ENCODE measurements around the gene LONRF2.

LONRF2 gene

DNA sequence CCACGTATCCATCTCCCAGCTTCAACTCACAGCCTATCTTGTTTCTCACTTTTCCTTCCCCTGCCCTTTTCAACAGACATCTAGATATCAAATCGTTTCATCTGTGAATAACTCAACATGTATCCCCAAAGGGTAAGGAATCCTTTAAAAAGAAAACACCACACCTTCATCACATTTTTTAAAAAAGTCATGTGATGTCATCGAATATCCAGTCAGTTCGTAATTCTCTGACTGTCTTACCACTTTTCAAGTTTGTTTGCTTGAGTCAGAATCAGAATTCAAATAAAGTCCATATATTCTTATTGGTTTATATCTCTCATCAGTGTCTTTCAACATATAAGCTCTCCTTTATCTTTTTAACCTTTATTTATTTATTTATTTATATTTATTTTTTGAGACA lies 5.4 kb upstream of the LONRF2 start:
- TF ChIP-seq, protein P1, sequence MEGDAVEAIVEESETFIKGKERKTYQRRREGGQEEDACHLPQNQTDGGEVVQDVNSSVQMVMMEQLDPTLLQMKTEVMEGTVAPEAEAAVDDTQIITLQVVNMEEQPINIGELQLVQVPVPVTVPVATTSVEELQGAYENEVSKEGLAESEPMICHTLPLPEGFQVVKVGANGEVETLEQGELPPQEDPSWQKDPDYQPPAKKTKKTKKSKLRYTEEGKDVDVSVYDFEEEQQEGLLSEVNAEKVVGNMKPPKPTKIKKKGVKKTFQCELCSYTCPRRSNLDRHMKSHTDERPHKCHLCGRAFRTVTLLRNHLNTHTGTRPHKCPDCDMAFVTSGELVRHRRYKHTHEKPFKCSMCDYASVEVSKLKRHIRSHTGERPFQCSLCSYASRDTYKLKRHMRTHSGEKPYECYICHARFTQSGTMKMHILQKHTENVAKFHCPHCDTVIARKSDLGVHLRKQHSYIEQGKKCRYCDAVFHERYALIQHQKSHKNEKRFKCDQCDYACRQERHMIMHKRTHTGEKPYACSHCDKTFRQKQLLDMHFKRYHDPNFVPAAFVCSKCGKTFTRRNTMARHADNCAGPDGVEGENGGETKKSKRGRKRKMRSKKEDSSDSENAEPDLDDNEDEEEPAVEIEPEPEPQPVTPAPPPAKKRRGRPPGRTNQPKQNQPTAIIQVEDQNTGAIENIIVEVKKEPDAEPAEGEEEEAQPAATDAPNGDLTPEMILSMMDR (IDR thresholded peaks at IDR 0.05; ENCODE audit: insufficient read depth, low read length, poor library complexity, severe bottlenecking): no peak
- no peaks in the 10 kb centered on the region for H3K36me3 ChIP-seq (ENCODE audit: control insufficient read depth, insufficient read depth, low read length)
- H3K4me3 ChIP-seq (replicated peaks; ENCODE audit: low read depth, low read length): no peak overlapping the region
- no peaks in the 10 kb centered on the region for H3K27me3 ChIP-seq (replicated peaks; ENCODE audit: control insufficient read depth, insufficient read depth, low read length)
- no peak for DNase-seq (ENCODE audit: extremely low read depth, insufficient read length)

DNA sequence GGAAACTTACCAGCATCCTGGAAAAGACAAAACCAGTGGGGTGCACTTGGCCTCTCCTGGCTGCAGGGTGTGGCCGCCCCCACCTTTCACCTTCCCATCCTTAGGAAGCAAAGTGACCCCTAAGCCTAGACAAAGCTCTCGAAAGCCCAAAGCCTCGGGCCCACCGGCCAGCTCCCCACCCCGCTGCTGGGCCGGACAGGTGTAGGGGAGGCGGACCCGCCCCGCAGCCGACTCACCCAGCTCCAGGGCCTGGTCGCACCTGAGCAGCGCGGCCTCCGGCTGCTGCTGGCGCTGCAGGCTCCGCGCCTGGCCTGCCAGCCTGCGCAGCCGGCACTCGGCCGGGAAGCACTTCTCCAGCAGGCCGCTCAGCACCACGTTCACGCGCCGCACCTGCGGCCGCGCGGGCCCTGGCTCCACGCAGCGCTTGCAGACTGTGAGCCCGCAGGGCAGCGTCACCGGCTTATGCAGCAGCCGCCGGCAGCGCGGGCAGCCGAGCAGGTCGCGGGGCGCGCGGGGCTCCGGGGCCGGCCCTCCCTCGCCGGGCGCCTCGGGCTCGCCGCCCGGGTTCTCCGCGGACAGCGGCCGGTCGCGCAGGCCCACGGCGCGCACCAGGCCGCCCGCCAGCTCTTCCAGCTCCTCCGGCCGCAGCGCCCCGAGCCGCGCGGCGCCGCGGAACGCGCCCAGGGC lies 979 bp downstream of the LONRF2 start:
- TF ChIP-seq, protein P1 (IDR thresholded peaks at IDR 0.05; ENCODE audit: insufficient read depth, low read length, poor library complexity, severe bottlenecking): no peak
- peak; percentile 10 for DNase-seq (ENCODE audit: extremely low read depth, insufficient read length)
- Histone ChIP-seq H3K4me3 (replicated peaks; ENCODE audit: low read depth, low read length) (no peak overlapping the region), H3K27me3 (replicated peaks; ENCODE audit: control insufficient read depth, insufficient read depth, low read length) (peaks cover 1% of the 10 kb centered on the region; the same call in 1 of the 2 replicates), H3K36me3 (ENCODE audit: control insufficient read depth, insufficient read depth, low read length) (no peaks in the 10 kb centered on the region)

DNA sequence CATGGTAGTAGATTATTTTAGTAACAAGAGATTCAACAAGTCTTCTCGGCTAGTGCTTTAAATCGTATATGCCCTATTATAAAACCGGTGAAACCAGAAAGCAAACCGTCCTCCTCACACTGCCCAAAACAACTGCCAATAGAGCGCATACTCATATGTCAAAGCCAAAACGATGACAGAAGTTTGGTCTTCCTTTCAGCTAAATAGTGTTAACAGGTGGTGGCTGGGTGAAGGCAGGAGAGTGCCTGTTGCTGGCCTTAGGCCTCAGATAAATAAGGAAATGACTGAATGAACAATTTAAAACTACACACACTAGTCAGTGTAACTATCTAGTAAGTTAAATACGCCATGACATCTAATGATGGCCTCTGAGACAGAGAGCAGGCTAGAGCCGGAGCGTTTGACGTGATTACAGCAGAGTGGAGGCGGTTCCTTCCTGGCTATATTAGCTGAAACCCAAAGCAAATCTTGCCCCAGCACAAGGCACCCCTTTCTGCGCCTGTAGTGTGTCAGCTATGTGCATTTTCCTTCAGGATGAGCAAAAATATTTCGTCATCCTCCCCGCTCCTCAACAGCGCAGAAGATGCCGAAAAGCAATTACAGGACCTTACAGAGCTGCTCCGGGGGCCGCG lies 1.6 kb downstream of the LONRF2 start:
- Histone ChIP-seq H3K36me3 (ENCODE audit: control insufficient read depth, insufficient read depth, low read length) (no peaks in the 10 kb centered on the region), H3K27me3 (replicated peaks; ENCODE audit: control insufficient read depth, insufficient read depth, low read length) (peaks cover 1% of the 10 kb centered on the region; the same call in 1 of the 2 replicates), H3K4me3 (replicated peaks; ENCODE audit: low read depth, low read length) (no peak overlapping the region)
- DNase-seq (ENCODE audit: extremely low read depth, insufficient read length): no peak
- TF ChIP-seq, protein P1 (IDR thresholded peaks at IDR 0.05; ENCODE audit: insufficient read depth, low read length, poor library complexity, severe bottlenecking): no peak

DNA sequence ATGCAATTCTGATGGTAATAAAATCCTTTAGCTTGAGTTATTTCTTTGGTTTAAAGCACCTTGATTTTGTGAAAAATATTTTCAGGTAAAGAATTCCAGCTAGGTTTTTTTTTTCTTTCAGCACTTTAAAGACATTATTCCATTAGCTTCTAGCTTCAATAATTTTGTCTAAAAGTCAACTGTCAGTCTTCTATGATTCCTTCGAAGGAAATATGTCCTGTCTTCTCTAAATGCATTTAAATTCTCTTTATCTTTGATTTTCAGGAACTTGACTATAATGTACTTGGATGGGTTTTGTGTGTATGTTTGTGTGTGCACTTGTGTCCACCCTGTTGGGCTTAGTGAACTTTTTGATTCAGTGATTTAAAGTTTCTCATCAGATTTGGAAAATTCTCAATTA lies 4.7 kb downstream of the LONRF2 start:
- H3K4me3 ChIP-seq (replicated peaks; ENCODE audit: low read depth, low read length): no peak overlapping the region
- H3K27me3 ChIP-seq (replicated peaks; ENCODE audit: control insufficient read depth, insufficient read depth, low read length): peaks cover 1% of the 10 kb centered on the region; the same call in 1 of the 2 replicates
- DNase-seq (ENCODE audit: extremely low read depth, insufficient read length): no peak
- TF ChIP-seq, protein P1 (IDR thresholded peaks at IDR 0.05; ENCODE audit: insufficient read depth, low read length, poor library complexity, severe bottlenecking): no peak
- H3K36me3 ChIP-seq (ENCODE audit: control insufficient read depth, insufficient read depth, low read length): no peaks in the 10 kb centered on the region

DNA sequence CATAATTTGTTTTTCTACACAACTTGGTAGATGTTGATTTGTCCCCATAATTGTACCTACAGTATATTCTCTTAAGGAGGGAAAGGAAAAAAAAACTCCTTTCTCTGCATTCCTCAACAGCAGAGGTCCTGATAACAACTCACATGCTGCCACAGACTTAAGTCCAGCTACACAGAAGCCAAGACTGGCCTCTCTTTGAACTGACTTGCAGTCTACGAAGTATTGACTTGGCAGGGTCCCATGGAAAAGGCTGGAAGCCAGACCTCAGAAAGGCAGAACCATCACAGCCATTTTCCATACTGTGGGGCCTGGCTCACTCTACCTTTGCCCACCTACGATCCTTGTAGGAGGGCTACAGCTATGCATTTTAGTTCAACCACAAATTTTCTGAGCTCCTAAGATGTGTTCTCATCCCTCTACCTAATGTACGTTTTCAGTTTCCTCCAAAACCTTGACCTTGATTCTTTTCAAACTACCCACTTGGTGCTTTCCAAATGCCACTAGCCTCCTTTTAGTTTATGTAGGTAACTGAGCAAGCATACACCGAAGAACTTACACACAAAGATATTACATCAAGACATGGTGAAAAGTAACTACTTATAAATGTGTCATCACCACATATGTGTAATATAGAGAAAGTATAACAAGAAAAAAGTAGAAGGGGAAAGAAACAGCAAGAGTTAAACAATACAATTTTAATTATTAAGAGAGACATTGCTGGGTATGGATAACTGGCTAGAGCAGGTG lies 12.2 kb downstream of the LONRF2 start:
- TF ChIP-seq, protein P1 (IDR thresholded peaks at IDR 0.05; ENCODE audit: insufficient read depth, low read length, poor library complexity, severe bottlenecking): no peak
- no peak for DNase-seq (ENCODE audit: extremely low read depth, insufficient read length)

More for the DNA sequence above, 12.2 kb downstream of the LONRF2 start:
- H3K36me3 ChIP-seq (ENCODE audit: control insufficient read depth, insufficient read depth, low read length): no peaks in the 10 kb centered on the region
- H3K27me3 ChIP-seq (replicated peaks; ENCODE audit: control insufficient read depth, insufficient read depth, low read length): no peaks in the 10 kb centered on the region
- H3K4me3 ChIP-seq (replicated peaks; ENCODE audit: low read depth, low read length): no peak overlapping the region

Measured in GM06990 (cell line).